Neural cell (in vitro differentiated cells): Measurements from ENCODE around the gene CPNE2. TPM values are rescaled to one million over a fixed set of nuclear protein-coding genes. Genes with fewer than 3 reads are reported as not detected.

Experiments
- H2AFZ ChIP-seq: fragments of 200-600, 300-800 bp; sonication (generic), shearing (Covaris generic); 2 replicates; pipeline ENCODE4 v1.6.0; 2014; ENCODE audit warnings: low read depth, mild to moderate bottlenecking, antibody characterized with exemption, low read length, moderate library complexity
- H3F3A ChIP-seq: fragments of 200-600 bp; shearing (Covaris generic); 2 replicates; pipeline ENCODE4 v1.6.1; 2016; ENCODE audit warnings: mild to moderate bottlenecking, moderate library complexity, mixed read lengths, antibody characterized with exemption, low read length; ENCODE audit not compliant: insufficient read depth, poor library complexity, severe bottlenecking
- H3K27ac ChIP-seq: fragments of 200-600, 300-800 bp; sonication (generic), shearing (Covaris generic); 2 replicates; pipeline ENCODE4 v1.5.1; 2014; ENCODE audit warnings: mild to moderate bottlenecking, low read length, moderate library complexity
- H3K27me3 ChIP-seq: fragments of 300-800, 200-600 bp; sonication (generic), shearing (Covaris generic); 2 replicates; pipeline ENCODE4 v1.6.0; 2014; ENCODE audit warnings: mild to moderate bottlenecking, low read depth, low read length, moderate library complexity; ENCODE audit not compliant: insufficient read depth
- H3K36me3 ChIP-seq: fragments of 300-800, 200-600 bp; sonication (generic), shearing (Covaris generic); 2 replicates; pipeline ENCODE4 v1.5.1; 2014; ENCODE audit warnings: mild to moderate bottlenecking, antibody characterized with exemption, low read length, moderate library complexity; ENCODE audit not compliant: insufficient read depth
- H3K4me2 ChIP-seq: fragments of 300-800, 200-600 bp; sonication (generic), shearing (Covaris generic); 2 replicates; pipeline ENCODE4 v1.6.0; 2014; ENCODE audit warnings: mild to moderate bottlenecking, low read length
- H3K4me3 ChIP-seq: fragments of 300-800, 200-600 bp; sonication (generic), shearing (Covaris generic); 2 replicates; pipeline ENCODE4 v1.5.1; 2014; ENCODE audit warnings: mild to moderate bottlenecking, low read length, moderate library complexity
- H3K79me2 ChIP-seq: fragments of 200-600 bp; shearing (Covaris generic); replicated peaks from 2 replicates; pipeline ENCODE4 v1.6.0; 2014; ENCODE audit warnings: mild to moderate bottlenecking, low read length, moderate library complexity; ENCODE audit not compliant: insufficient read depth
- H3K9ac ChIP-seq: fragments of 300-800, 200-600 bp; sonication (generic), shearing (Covaris generic); 2 replicates; pipeline ENCODE4 v1.6.1; 2016; ENCODE audit warnings: mild to moderate bottlenecking, low read length, mixed read lengths
- H3K9me2 ChIP-seq: fragments of 200-600 bp; shearing (Covaris generic); 2 replicates; pipeline ENCODE4 v1.6.1; 2016; ENCODE audit warnings: mild to moderate bottlenecking, low read length, mixed read lengths; ENCODE audit not compliant: insufficient read depth
- H3K9me3 ChIP-seq: fragments of 200-600, 300-800 bp; sonication (generic), shearing (Covaris generic); 2 replicates; pipeline ENCODE4 v1.6.1; 2016; ENCODE audit warnings: mild to moderate bottlenecking, mixed run types, low read length, moderate library complexity, mixed read lengths
- H4K20me1 ChIP-seq: fragments of 200-600 bp; shearing (Covaris generic); 2 replicates; pipeline ENCODE4 v1.6.1; 2016; ENCODE audit warnings: mild to moderate bottlenecking, mixed run types; ENCODE audit not compliant: insufficient read depth
- EZH2 ChIP-seq: fragments of 200-600, 300-800 bp; shearing (Covaris generic), sonication (generic); IDR thresholded peaks from 2 replicates; pipeline ENCODE4 v1.6.1; 2014; ENCODE audit warnings: antibody characterized with exemption, low read length, borderline replicate concordance, mild to moderate bottlenecking; ENCODE audit not compliant: insufficient read depth, poor library complexity, severe bottlenecking
- MXI1 ChIP-seq: fragments of 450-650 bp; conservative IDR thresholded peaks from 2 replicates; pipeline ENCODE4 v1.6.1; 2014; ENCODE audit warnings: antibody characterized with exemption, mild to moderate bottlenecking; ENCODE audit not compliant: poor library complexity, severe bottlenecking
- POLR2AphosphoS5 ChIP-seq: IDR thresholded peaks from 2 replicates; pipeline ENCODE4 v1.6.1; 2012
- RAD21 ChIP-seq: fragments of 450-650 bp; conservative IDR thresholded peaks from 2 replicates; pipeline ENCODE4 v1.6.1; 2014; ENCODE audit warnings: antibody characterized with exemption, mild to moderate bottlenecking, moderate library complexity
- REST ChIP-seq: IDR thresholded peaks from 2 replicates; pipeline ENCODE4 v1.6.1; 2012; ENCODE audit warnings: borderline replicate concordance
- TAF1 ChIP-seq: IDR thresholded peaks from 2 replicates; pipeline ENCODE4 v1.6.1; 2012; ENCODE audit warnings: low read depth
- polyA plus RNA-seq: library from polyadenylated mRNA; depleted of rRNA; stranded (reverse); fragments of >200 nt; gene quantifications from 2 replicates; pipeline ENCODE4 v1.2.3, GENCODE V29; 2014
- TF ChIP-seq, protein P1 (sequence below): fragments of 450-650 bp; IDR thresholded peaks from 2 replicates; pipeline ENCODE4 v1.5.1; 2014; ENCODE audit warnings: antibody characterized with exemption, mild to moderate bottlenecking, moderate library complexity; ENCODE audit not compliant: poor library complexity, severe bottlenecking

Gene CPNE2
- polyA plus RNA-seq, 1 donor from 2014 or later: 18.6 TPM

GRCh38 chr16:57146040-57146647 lies 53.8 kb downstream of the CPNE2 start:
- Histone ChIP-seq H3K79me2 (no peaks in the 10 kb centered on the region), H3F3A (no peaks in the 10 kb centered on the region), H3K4me2 (no peak overlapping the region), H3K27ac (no peak overlapping the region), H4K20me1 (no peaks in the 10 kb centered on the region), H3K36me3 (no peaks in the 10 kb centered on the region), H3K9me2 (no peaks in the 10 kb centered on the region), H3K9ac (no peak overlapping the region), H2AFZ (no peak overlapping the region), H3K4me3 (no peak overlapping the region), H3K9me3 (no peaks in the 10 kb centered on the region), H3K27me3 (no peaks in the 10 kb centered on the region)
- TF ChIP-seq EZH2 (no peak), TAF1 (no peak), RAD21 (no peak)

DNA sequence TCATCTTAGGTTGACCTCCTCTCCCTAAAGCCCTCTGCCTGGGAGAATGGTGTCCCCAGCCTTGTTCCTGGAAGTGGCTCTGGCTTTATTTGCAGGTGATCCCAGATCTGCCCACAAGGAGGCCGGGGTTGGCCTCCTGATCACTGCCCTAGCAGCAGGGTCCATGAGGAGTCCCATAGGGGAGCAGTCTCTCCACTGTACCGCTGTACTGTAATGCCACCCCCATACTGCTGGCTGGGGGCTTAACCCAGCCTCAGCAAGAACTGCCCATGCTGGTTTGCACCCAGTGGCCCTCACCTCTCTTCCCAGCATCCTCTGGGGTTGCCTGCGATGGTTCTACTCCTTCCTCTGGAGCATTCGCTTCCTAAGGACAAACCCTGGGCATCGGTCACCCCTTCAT lies 54.4 kb downstream of the CPNE2 start:
- Histone ChIP-seq H3K27ac (no peak overlapping the region), H4K20me1 (no peaks in the 10 kb centered on the region), H3K27me3 (no peaks in the 10 kb centered on the region), H2AFZ (no peak overlapping the region), H3K4me2 (no peak overlapping the region), H3K79me2 (no peaks in the 10 kb centered on the region), H3F3A (no peaks in the 10 kb centered on the region), H3K9me3 (no peaks in the 10 kb centered on the region), H3K9ac (no peak overlapping the region), H3K9me2 (no peaks in the 10 kb centered on the region), H3K4me3 (no peak overlapping the region), H3K36me3 (no peaks in the 10 kb centered on the region)
- TF ChIP-seq REST (no peak), TAF1 (no peak), POLR2AphosphoS5 (no peak), EZH2 (no peak), MXI1 (no peak)
- TF ChIP-seq, protein P1, sequence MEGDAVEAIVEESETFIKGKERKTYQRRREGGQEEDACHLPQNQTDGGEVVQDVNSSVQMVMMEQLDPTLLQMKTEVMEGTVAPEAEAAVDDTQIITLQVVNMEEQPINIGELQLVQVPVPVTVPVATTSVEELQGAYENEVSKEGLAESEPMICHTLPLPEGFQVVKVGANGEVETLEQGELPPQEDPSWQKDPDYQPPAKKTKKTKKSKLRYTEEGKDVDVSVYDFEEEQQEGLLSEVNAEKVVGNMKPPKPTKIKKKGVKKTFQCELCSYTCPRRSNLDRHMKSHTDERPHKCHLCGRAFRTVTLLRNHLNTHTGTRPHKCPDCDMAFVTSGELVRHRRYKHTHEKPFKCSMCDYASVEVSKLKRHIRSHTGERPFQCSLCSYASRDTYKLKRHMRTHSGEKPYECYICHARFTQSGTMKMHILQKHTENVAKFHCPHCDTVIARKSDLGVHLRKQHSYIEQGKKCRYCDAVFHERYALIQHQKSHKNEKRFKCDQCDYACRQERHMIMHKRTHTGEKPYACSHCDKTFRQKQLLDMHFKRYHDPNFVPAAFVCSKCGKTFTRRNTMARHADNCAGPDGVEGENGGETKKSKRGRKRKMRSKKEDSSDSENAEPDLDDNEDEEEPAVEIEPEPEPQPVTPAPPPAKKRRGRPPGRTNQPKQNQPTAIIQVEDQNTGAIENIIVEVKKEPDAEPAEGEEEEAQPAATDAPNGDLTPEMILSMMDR: no peak
